Motor neuron (in vitro differentiated cells): Measurements from ENCODE around the gene MYADM. TPM values are rescaled to one million over a fixed set of nuclear protein-coding genes. Genes with fewer than 3 reads are reported as not detected.
A peak's percentile ranks its signal among the peaks of the same experiment; 100 is the strongest.
"Not testable (repeated sequence)": the region's sequence is repeated elsewhere in the genome, so short reads cannot be mapped to it uniquely, and the experiment has no call there.

Experiments
- ATAC-seq, 8 experiments: fragments of 200-7000 bp; cut with Tn5 transposase; replicated peaks in 6 of 8; 2 replicates each; pipeline ENCODE4 v1.8.0; 2021; ENCODE audit warnings: mild to moderate bottlenecking in 8 of 8, moderate library complexity in 8 of 8
- H3K27ac ChIP-seq, 2 donors: fragments of 250-450 bp; sonication (Bioruptor Pico); 2 replicates each; pipeline ENCODE4 v1.9.0; 2021; ENCODE audit warnings: antibody characterized with exemption in 2 of 2, mild to moderate bottlenecking in 2 of 2, moderate library complexity in 1 of 2
- H3K4me1 ChIP-seq, 2 donors: fragments of 250-450 bp; sonication (Bioruptor Pico); replicated peaks in 1 of 2; 2 replicates each; pipeline ENCODE4 v1.6.1; 2021; ENCODE audit warnings: antibody characterized with exemption in 2 of 2, mild to moderate bottlenecking in 2 of 2, moderate library complexity in 1 of 2
- H3K4me3 ChIP-seq, 5 donors: fragments of 250-450 bp; sonication (Bioruptor Pico); 2 replicates each; pipeline ENCODE4 v1.9.0; 2021; ENCODE audit warnings: antibody characterized with exemption in 5 of 5, mild to moderate bottlenecking in 5 of 5, moderate library complexity in 4 of 5
- WGBS, 10 experiments: fragments of 450-650 bp; shearing (Covaris generic); methylation state at CpG; one replicate each; pipeline ENCODE4 v1.0.0; 2022; 5-methylcytosine and 5-hydroxymethylcytosine counted together
- in situ Hi-C, 9 experiments: fragments of 400-800 bp; cut with MboI; loops; one replicate each; pipeline ENCODE4 v1.15.0; 2021; ENCODE audit warnings: low sequenced_read_pairs in 9 of 9, low pct_unique_long_range_greater_than_20kb in 2 of 9; ENCODE audit not compliant: unreplicated experiment in 9 of 9
- total RNA-seq, 8 experiments: library from RNA; unstranded; fragments of 300-600 nt; gene quantifications; 2 replicates each; pipeline versions ENCODE4 v1.2.3 to v1.2.4, GENCODE V29; 2022

MYADM gene, protein sequence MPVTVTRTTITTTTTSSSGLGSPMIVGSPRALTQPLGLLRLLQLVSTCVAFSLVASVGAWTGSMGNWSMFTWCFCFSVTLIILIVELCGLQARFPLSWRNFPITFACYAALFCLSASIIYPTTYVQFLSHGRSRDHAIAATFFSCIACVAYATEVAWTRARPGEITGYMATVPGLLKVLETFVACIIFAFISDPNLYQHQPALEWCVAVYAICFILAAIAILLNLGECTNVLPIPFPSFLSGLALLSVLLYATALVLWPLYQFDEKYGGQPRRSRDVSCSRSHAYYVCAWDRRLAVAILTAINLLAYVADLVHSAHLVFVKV
- 10 to 100 TPM in 5 of 8 experiments, 1 to 10 TPM in 3; 2.1 to 26.7 (median 11.6) TPM for total RNA-seq

DNA sequence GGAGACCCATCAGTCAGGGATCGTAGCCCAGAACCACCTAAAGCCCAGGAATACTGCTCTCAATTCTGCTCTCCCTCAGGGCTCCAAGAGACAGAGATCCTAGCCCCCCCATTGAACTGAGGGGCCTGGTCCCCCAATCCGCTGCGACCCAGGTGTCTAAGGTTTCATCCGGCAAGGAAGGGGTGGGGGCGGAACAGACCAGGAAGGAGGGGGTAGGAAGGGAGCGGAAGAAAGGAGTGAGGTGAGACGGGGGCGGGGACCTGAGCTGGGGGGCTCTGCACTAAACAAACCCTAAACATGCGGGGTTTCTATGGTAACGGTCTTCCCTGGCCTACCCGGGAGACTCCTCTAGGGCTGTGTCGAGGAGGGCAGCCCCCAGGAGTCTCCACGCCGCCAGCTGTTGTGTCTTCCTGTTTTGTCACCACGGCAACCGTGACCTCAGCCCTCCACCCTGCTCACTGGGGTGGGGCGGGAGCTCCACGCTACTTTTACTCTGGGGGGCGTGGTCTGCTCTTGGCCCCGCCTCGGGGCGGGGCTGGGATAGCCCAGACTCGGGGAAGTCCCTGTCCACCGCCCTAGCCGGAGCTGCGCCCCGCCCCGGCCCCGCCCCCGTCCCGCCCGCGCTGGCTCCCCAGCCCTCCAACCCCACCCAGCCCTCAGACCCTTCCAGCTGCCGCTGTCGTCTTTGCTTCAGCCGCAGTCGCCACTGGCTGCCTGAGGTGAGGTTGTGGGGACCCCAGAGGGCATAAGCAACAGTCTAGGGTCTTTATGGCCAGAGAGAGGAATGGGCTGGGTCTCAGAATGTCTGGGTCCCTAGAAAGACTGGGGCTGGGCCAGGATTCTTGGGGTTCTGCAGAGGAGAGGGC is at the start of gene MYADM:
MYADM (plus strand) TSS at position 659 of the 866 bp plus-strand sequence. CDS start 5,647 bp downstream, outside the sequence.
- ATAC-seq, result peak; percentile 60 to 80 (median 76)
- Histone ChIP-seq H3K4me1 (peaks cover 8 to 11% of the 10 kb centered on the region in 2 donors), H3K4me3 (peak within 1 kb of the TSS; percentile 51 to 85 (median 78)), H3K27ac (peak within 1 kb of the TSS; percentile 92 to 97)
- in situ Hi-C loops, result no loop called here
- WGBS, 10 experiments, result 10 to 20% methylated on average over 1 to 3 of the region's 37 CpGs; no CpG with 5 or more reads in 8 of the 10 experiments

DNA sequence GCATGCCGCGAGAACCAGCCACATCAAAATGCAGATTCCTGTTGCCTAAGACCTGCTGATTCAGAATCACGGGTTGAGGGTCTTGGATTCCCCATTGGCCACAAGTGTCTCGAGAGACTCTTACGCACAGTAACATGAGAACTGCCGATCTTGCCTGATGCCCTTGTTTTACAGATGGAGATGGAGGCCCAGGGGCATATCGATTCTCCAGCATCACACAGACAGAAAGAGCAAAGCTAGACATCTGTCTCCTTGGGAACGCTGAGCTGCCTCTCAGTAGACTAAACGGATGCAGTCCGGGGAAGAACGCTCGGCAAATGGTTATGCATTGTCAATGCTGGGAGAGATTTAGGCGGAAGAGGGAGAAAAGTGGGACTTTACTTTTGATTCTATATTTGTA is 48.9 kb upstream of the MYADM start:
- H3K27ac ChIP-seq, result peak overlapping the region; percentile 77 to 78
- in situ Hi-C loops, result loop anchor here in 2 of 9 experiments (25.0 kb wide), 2 partner anchors 194 to 219 kb away; no protein-coding TSS in a partner anchor
- peak in 4 of 8 experiments; percentile 28 to 97 (median 95) for ATAC-seq
- 18 to 100% (median 68%) methylated on average over 1 to 11 of the region's 13 CpGs; no CpG with 5 or more reads in 1 of the 10 experiments for WGBS, 10 experiments
- H3K4me3 ChIP-seq, result peak overlapping the region in 1 of 5 donors; percentile 26
- no peaks in the 10 kb centered on the region for H3K4me1 ChIP-seq

DNA sequence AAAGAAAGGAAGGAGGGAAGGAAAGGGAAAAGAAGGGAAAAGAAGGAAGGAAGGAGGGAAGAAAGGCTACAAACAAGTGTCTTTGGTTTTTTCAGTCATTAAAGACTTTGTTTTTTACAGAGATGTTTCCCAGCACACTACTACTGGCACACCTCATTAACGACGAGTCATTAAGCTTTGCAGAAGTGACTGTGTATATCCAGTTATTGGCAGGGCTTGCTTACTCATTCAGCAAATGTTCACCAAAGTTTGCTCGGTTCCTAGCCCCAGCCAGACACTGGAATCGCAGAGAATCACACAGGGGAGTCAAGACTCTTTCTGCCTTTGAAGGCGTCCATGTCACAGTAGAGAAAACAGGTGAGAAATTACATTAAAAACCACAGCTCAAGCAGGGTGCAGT is 47.8 kb upstream of the MYADM start:
- in situ Hi-C loops, result loop anchor here in 2 of 9 experiments (25.0 kb wide), 2 partner anchors 192 to 217 kb away; no protein-coding TSS in a partner anchor
- H3K4me1 ChIP-seq, result no peaks in the 10 kb centered on the region
- no peak for ATAC-seq
- H3K27ac ChIP-seq, result no peak overlapping the region
- WGBS, 10 experiments, result 0 to 100% (median 80%) methylated on average over 2 to 5 of the region's 5 CpGs; no CpG with 5 or more reads in 1 of the 10 experiments
- no peak overlapping the region for H3K4me3 ChIP-seq

DNA sequence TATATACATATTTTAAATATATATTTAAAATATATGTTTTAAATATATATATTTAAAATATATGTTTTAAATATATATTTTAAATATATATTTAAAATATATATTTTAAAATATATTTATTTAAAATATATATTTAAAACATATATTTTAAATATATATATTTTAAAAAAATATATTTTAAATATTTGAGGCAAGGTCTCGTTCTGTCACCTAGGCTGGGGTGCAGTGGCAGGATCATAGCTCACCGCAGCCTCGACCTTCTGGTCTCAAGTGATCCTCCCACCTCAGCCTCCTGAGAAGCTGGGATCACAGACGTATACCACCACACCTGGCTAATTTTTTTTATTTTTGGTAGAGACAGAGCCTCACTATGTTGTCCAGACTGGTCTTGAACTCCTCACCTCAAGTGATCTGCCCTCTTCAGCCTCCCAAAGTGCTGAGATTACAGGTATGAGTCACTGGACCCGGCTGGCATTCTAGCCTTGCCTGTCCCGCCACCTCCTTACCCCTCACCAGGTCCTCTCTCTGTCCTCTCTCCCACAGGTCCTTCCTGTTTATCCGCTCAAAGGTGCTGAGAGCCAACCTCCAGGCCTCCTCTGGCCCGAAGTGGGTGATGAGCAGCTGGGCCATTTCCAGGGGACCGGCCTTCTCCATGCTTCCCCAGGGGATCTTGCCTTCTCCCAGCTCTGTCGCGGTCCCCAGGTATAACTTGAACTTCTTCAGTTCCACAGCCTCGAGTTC is 44.1 kb upstream of the MYADM start:
- ATAC-seq, result no peak
- in situ Hi-C loops, result loop anchor here in 2 of 9 experiments (25.0 kb wide), 2 partner anchors 189 to 214 kb away; no protein-coding TSS in a partner anchor
- 59 to 100% (median 85%) methylated on average over 1 to 8 of the region's 12 CpGs; no CpG with 5 or more reads in 3 of the 10 experiments for WGBS, 10 experiments

DNA sequence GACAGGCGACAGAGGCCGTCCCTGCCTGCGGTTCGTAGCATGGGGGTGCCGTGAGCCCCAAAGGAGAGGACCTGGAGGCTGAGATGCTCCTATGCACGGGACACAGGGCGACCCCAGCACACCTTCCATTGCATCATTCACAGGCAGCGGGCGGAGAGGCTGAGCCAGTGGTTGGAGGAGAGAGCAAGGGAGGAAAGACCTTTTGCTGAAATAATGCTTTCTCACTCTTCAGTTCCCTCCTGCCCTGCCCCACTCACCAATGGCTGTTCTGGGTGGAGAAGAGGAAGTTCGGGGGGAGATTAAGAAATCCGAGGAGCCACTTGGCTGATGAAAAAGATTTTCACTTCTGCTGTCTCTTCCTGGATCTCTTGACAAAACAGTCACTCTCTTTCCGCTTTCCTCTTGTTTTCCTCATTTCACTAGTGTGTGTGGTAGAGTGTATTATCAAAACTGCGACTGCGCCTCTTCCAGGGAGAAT is 43.5 kb upstream of the MYADM start, which contains the start of gene NLRP12:
NLRP12 (minus strand) TSS at position 181 of the 478 bp plus-strand sequence; CDS start at position 41, 140 bp downstream.
- WGBS, 10 experiments, result 43 to 96% (median 67%) methylated on average over 2 to 14 of the region's 14 CpGs; no CpG with 5 or more reads in 3 of the 10 experiments
- in situ Hi-C loops, result loop anchor here in 2 of 9 experiments (25.0 kb wide), 2 partner anchors 188 to 213 kb away; no protein-coding TSS in a partner anchor
- Histone ChIP-seq H3K27ac (no peak within 1 kb of the TSS), H3K4me3 (no peak within 1 kb of the TSS), H3K4me1 (no peaks in the 10 kb centered on the region)
- no peak for ATAC-seq

More for the DNA sequence above, 44.1 kb upstream of the MYADM start:
- Histone ChIP-seq H3K4me3 (no peak overlapping the region), H3K4me1 (no peaks in the 10 kb centered on the region), H3K27ac (no peak overlapping the region)

DNA sequence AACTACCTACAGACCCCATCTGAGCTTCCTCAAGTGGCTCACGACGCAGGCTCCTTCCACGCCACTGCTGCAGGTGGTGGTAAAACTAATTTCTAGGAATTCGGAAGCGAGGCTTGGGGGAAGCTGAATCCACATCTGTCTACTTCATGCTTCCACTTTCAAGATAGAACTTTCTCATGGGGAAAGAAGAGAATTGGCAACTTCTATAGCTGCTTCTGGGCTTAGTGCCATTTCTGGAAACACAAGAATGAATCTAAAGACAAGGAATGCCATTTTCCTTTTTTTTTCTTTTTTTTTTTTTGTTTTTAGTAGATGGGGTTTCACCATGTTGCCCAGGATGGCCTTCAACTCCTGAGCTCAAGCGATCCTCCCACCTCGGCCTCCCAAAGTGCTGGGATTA is 40.8 kb upstream of the MYADM start:
- 6 to 100% (median 84%) methylated on average over 2 to 7 of the region's 7 CpGs; no CpG with 5 or more reads in 4 of the 10 experiments for WGBS, 10 experiments
- H3K4me1 ChIP-seq, result no peaks in the 10 kb centered on the region
- in situ Hi-C loops, result loop anchor here in 3 of 9 experiments (25.0 kb wide), 1 partner anchor 185 kb away; no protein-coding TSS in a partner anchor
- ATAC-seq, result no peak
- no peak overlapping the region for H3K27ac ChIP-seq
- no peak overlapping the region for H3K4me3 ChIP-seq

DNA sequence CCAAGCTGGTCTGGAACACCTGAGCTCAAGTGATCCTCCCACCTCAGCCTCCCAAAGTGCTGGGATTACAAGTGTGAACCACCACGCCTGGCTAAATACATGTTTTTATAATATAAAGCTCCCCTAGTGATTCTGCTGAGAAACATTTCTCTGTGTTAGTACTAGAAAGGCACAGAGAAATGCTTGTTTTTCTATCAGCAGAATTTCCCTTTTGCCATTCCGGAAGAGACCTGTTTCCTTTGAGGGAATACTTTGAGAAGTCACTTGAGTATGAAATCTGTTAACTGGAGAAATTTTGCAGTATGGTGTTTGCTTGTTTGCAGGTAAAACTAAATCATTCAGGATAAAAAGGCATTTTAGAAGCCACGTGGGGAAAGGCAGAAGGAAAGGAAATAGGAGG is 39.2 kb upstream of the MYADM start:
- H3K4me3 ChIP-seq, result no peak overlapping the region
- no peak overlapping the region for H3K27ac ChIP-seq
- in situ Hi-C loops, result loop anchor here in 3 of 9 experiments (25.0 kb wide), 1 partner anchor 184 kb away; no protein-coding TSS in a partner anchor
- no peaks in the 10 kb centered on the region for H3K4me1 ChIP-seq
- 30 to 100% (median 73%) methylated on average over 1 to 3 of the region's 3 CpGs; no CpG with 5 or more reads in 1 of the 10 experiments for WGBS, 10 experiments
- no peak for ATAC-seq

DNA sequence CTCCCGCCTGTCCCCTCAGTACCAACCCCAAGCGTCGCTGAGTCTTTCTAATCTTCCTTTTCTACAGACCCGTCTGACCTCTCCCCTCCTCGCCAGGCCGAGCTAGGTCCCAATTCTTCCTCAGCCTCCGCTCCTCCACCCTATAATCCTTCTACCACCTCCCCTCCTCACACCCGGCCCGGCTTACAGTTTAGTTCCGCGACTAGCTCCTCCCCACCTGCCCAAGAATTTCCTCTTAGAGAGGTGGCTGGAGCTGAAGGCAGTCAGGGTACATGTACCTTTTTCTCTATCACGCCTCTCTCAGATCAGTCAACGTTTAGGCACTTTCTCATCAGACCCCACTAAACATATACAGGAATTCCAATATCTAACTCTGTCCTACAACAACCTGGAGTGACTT is 34.8 kb upstream of the MYADM start:
- ATAC-seq, H3K4me1 ChIP-seq, H3K27ac ChIP-seq, H3K4me3 ChIP-seq: not testable (repeated sequence)
- in situ Hi-C loops, result loop anchor here in 3 of 9 experiments (25.0 kb wide), 1 partner anchor 179 kb away; no protein-coding TSS in a partner anchor
- WGBS, 10 experiments, result 0 to 64% (median 13%) methylated on average over 1 to 2 of the region's 13 CpGs; no CpG with 5 or more reads in 6 of the 10 experiments

DNA sequence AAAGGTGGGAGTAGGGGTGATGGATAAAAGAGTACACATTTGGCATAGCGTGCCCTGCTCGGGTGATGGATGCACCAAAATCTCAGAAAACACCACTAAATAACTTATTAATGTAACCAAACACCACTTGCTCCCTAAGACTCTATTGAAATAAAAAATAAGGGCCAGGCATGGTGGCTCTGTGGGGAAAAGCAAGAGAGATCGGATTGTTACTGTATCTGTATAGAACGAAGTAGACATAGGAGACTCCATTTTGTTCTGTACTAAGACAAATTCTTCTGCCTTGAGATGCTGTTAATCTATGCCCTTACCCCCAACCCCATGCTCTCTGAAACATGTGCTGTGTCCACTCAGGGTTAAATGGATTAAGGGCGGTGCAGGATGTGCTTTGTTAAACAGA is 29.2 kb upstream of the MYADM start:
- not testable (repeated sequence) for H3K27ac ChIP-seq, ATAC-seq, H3K4me3 ChIP-seq, H3K4me1 ChIP-seq
- 80 to 100% (median 91%) methylated on average over 1 to 3 of the region's 5 CpGs; no CpG with 5 or more reads in 4 of the 10 experiments for WGBS, 10 experiments
- in situ Hi-C loops, result loop anchor here in 3 of 9 experiments (25.0 kb wide), 1 partner anchor 174 kb away; no protein-coding TSS in a partner anchor

DNA sequence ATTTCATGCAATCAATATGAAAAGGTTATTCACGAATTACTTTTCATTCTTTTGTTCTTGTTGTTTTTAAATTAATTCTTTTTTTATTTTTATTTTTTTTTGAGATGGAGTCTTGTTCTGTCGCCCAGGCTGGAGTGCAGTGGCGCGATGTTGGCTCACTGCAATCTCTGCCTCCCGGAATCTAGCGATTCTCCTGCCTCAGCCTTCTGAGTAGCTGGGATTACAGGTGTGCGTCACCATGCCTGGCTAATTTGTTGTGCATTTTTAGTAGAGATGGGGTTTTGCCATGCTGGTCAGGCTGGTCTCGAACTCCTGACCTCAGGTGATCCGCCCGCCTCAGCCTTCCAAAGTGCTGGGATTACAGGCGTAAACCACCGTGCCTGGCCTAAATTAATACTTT is 27.4 kb upstream of the MYADM start:
- in situ Hi-C loops, result loop anchor here in 4 of 9 experiments (10.0 to 25.0 kb wide), 2 partner anchors 172 to 185 kb away; no protein-coding TSS in a partner anchor
- not testable (repeated sequence) for ATAC-seq, H3K27ac ChIP-seq, H3K4me1 ChIP-seq, H3K4me3 ChIP-seq
- 83 to 100% (median 91%) methylated on average over 1 to 12 of the region's 12 CpGs for WGBS, 10 experiments

DNA sequence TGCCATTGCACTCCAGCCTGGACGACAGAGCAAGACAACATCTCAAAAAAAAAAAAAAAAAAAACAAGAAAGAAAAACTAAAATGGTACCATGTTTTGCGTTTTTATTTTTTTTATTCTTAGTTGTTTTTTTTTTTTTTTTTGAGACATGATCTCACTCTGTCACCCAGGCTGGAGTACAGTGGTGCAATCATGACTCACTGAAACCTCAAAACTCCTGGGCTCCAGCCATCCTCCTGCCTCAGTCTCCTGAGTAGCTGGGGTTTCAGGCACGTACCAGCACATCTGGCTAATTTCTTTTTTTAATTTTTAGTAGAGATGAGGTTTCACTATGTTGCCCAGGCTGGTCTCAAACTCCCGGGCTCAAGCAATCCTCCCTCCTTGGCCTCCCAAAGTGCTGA is 26.8 kb upstream of the MYADM start:
- WGBS, 10 experiments, result 14 to 100% (median 88%) methylated on average over 1 to 3 of the region's 4 CpGs; no CpG with 5 or more reads in 2 of the 10 experiments
- not testable (repeated sequence) for H3K4me3 ChIP-seq, H3K4me1 ChIP-seq, H3K27ac ChIP-seq
- in situ Hi-C loops, result loop anchor here in 4 of 9 experiments (10.0 to 25.0 kb wide), 2 partner anchors 171 to 184 kb away; no protein-coding TSS in a partner anchor
- ATAC-seq, result peak in 2 of 8 experiments; percentile 33 to 59
